AG08395 (cell line): ENCODE results near the gene PCDH18.
"Not testable (repeated sequence)": the region's sequence is repeated elsewhere in the genome, so short reads cannot be mapped to it uniquely, and the experiment has no call there.

ENCODE experiments used
- DNase-seq: peaks from one replicate; pipeline ENCODE4 v3.0.0; 2012; ENCODE audit warnings: mixed read lengths, low spot score

PCDH18 gene

GRCh38 chr4:137531986-137532868 is at the start of gene PCDH18:
Gene PCDH18 (minus strand): TSS chr4:137532494. CDS start chr4:137532088, 406 bp downstream.
- peak; percentile 91 for DNase-seq

GRCh38 chr4:137576446-137576845 is 44.2 kb upstream of the PCDH18 start:
- DNase-seq: peak; percentile 4

GRCh38 chr4:137572647-137573046 is 40.4 kb upstream of the PCDH18 start:
- DNase-seq: no peak

GRCh38 chr4:137572163-137572562 is 39.9 kb upstream of the PCDH18 start:
- DNase-seq: no peak

- no peak for DNase-seq
Measured at GRCh38 chr4:137559801-137560200, 27.5 kb upstream of the PCDH18 start.

- peak; percentile 64 for DNase-seq
Measured at GRCh38 chr4:137558951-137559350, 26.7 kb upstream of the PCDH18 start.

GRCh38 chr4:137545461-137545861 is 13.2 kb upstream of the PCDH18 start:
- peak; percentile 84 for DNase-seq

GRCh38 chr4:137543648-137544047 is 11.4 kb upstream of the PCDH18 start:
- DNase-seq: no peak

- DNase-seq: no peak
Measured at GRCh38 chr4:137543198-137543597, 10.9 kb upstream of the PCDH18 start.

- DNase-seq: no peak
Measured at GRCh38 chr4:137541876-137542646, 9.8 kb upstream of the PCDH18 start.

- no peak for DNase-seq
Measured at GRCh38 chr4:137541181-137541580, 8.9 kb upstream of the PCDH18 start.

GRCh38 chr4:137540356-137540755 is 8.1 kb upstream of the PCDH18 start:
- no peak for DNase-seq

GRCh38 chr4:137538526-137538925 is 6.2 kb upstream of the PCDH18 start:
- no peak for DNase-seq

- DNase-seq: not testable (repeated sequence)
Measured at GRCh38 chr4:137537807-137538206, 5.5 kb upstream of the PCDH18 start.

- DNase-seq: no peak
Measured at GRCh38 chr4:137536789-137537561, 4.7 kb upstream of the PCDH18 start.

GRCh38 chr4:137535718-137536117 is 3.4 kb upstream of the PCDH18 start:
- no peak for DNase-seq

GRCh38 chr4:137534516-137534915 is 2.2 kb upstream of the PCDH18 start:
- no peak for DNase-seq

GRCh38 chr4:137533855-137534254 is 1.6 kb upstream of the PCDH18 start:
- no peak for DNase-seq

GRCh38 chr4:137532869-137533236 is 559 bp upstream of the PCDH18 start:
- no peak for DNase-seq

GRCh38 chr4:137531168-137531985 is 917 bp downstream of the PCDH18 start:
- DNase-seq: no peak

GRCh38 chr4:137530176-137530575 is 2.1 kb downstream of the PCDH18 start:
- peak; percentile 54 for DNase-seq
